ENCODE measurements around the gene EFCAB11.

The EFCAB11 gene

GRCh38 chr14:89753828-89754412 is 200.6 kb downstream of the EFCAB11 start:
- no peak for DNase-seq

- no peak for DNase-seq
These were observed 203.6 kb downstream of the EFCAB11 start for GRCh38 chr14:89750908-89751392.

- DNase-seq = peak; percentile 78
These were observed 204.2 kb downstream of the EFCAB11 start for GRCh38 chr14:89750281-89750755.

- DNase-seq = no peak
These were observed 206.5 kb downstream of the EFCAB11 start for GRCh38 chr14:89748004-89748403.

- no peak for DNase-seq
These were observed 207.4 kb downstream of the EFCAB11 start for GRCh38 chr14:89747126-89747525.

- peak; percentile 7 for DNase-seq
These were observed 207.9 kb downstream of the EFCAB11 start for GRCh38 chr14:89746654-89747053.

GRCh38 chr14:89746135-89746534 is 208.4 kb downstream of the EFCAB11 start:
- DNase-seq = no peak
